Activated CD4-positive, CD25-positive, alpha-beta regulatory T cell treated with anti-CD3 and anti-CD28 coated beads, Interleukin-2, amount 50 U/mL, for 72 hours (primary cell): ENCODE data around the gene TSEN2.
"Not testable (repeated sequence)": the region's sequence is repeated elsewhere in the genome, so short reads cannot be mapped to it uniquely, and the experiment has no call there.

Source experiments
- DNase-seq: peaks from one replicate; pipeline ENCODE4 v3.0.0; 2021

The TSEN2 gene

GRCh38 chr3:12472796-12473195 is 11.5 kb upstream of the TSEN2 start:
- no peak for DNase-seq

GRCh38 chr3:12473511-12473910 is 10.8 kb upstream of the TSEN2 start:
- DNase-seq: no peak

GRCh38 chr3:12476238-12476897 is 7.9 kb upstream of the TSEN2 start:
- DNase-seq: no peak

GRCh38 chr3:12477256-12477655 is 7.0 kb upstream of the TSEN2 start:
- DNase-seq: no peak

GRCh38 chr3:12478326-12478725 is 6.0 kb upstream of the TSEN2 start:
- DNase-seq: no peak

GRCh38 chr3:12479198-12479597 is 5.1 kb upstream of the TSEN2 start:
- not testable (repeated sequence) for DNase-seq

GRCh38 chr3:12479919-12480427 is 4.3 kb upstream of the TSEN2 start:
- peak; percentile 36 for DNase-seq

GRCh38 chr3:12483410-12483809 is 870 bp upstream of the TSEN2 start:
- DNase-seq: no peak

GRCh38 chr3:12483872-12484197 is 445 bp upstream of the TSEN2 start:
- DNase-seq: no peak

- no peak for DNase-seq
These were observed 675 bp downstream of the TSEN2 start for GRCh38 chr3:12484983-12485327.

- no peak for DNase-seq
These were observed 1.7 kb downstream of the TSEN2 start for GRCh38 chr3:12486001-12486400.

- DNase-seq: no peak
These were observed 2.6 kb downstream of the TSEN2 start for GRCh38 chr3:12486916-12487315.

GRCh38 chr3:12487336-12487735 is 3.1 kb downstream of the TSEN2 start:
- no peak for DNase-seq

GRCh38 chr3:12487786-12488185 is 3.5 kb downstream of the TSEN2 start:
- DNase-seq: no peak

GRCh38 chr3:12489368-12489767 is 5.1 kb downstream of the TSEN2 start:
- no peak for DNase-seq

GRCh38 chr3:12489832-12490231 is 5.6 kb downstream of the TSEN2 start:
- DNase-seq: no peak

GRCh38 chr3:12490547-12490946 is 6.3 kb downstream of the TSEN2 start:
- no peak for DNase-seq

- DNase-seq: no peak
These were observed 11.6 kb downstream of the TSEN2 start for GRCh38 chr3:12495749-12496452.

- DNase-seq: no peak
These were observed 12.1 kb downstream of the TSEN2 start for GRCh38 chr3:12496453-12496761.

GRCh38 chr3:12499474-12499873 is 15.2 kb downstream of the TSEN2 start:
- no peak for DNase-seq

- DNase-seq: no peak
These were observed 17.2 kb downstream of the TSEN2 start for GRCh38 chr3:12501360-12502020.

GRCh38 chr3:12503126-12503957 is 19.1 kb downstream of the TSEN2 start:
- no peak for DNase-seq

GRCh38 chr3:12506201-12506709 is 22.0 kb downstream of the TSEN2 start:
- DNase-seq: no peak
